ENCODE results near the gene CCDC188.

CCDC188 gene

GRCh38 chr22:20107951-20108756 lies 42.7 kb downstream of the CCDC188 start:
- TF ChIP-seq CTCF (IDR thresholded peaks at IDR 0.05; ENCODE audit: unreplicated experiment in 3 of 3) = no peak
- peaks cover 7% of the 10 kb centered on the region for H3K4me1 Mint-ChIP-seq
- no peak overlapping the region for H3K27ac Mint-ChIP-seq
- no peaks in the 10 kb centered on the region for H3K9me3 Mint-ChIP-seq
- no peak overlapping the region for H3K4me3 Mint-ChIP-seq
- no peaks in the 10 kb centered on the region for H3K27me3 Mint-ChIP-seq (ENCODE audit: low read depth)
- peaks cover 34% of the 10 kb centered on the region for H3K36me3 Mint-ChIP-seq (ENCODE audit: low read depth)

- Mint-ChIP-seq H3K4me3 (no peak overlapping the region), H3K27me3 (ENCODE audit: low read depth) (no peaks in the 10 kb centered on the region), H3K36me3 (ENCODE audit: low read depth) (peaks cover 39% of the 10 kb centered on the region), H3K9me3 (no peaks in the 10 kb centered on the region), H3K27ac (no peak overlapping the region), H3K4me1 (peaks cover 7% of the 10 kb centered on the region)
- TF ChIP-seq CTCF (IDR thresholded peaks at IDR 0.05; ENCODE audit: unreplicated experiment in 3 of 3) = no peak
These were observed 43.4 kb downstream of the CCDC188 start for GRCh38 chr22:20107471-20107901.

- no peak overlapping the region for H3K27ac Mint-ChIP-seq
- no peak overlapping the region for H3K4me3 Mint-ChIP-seq
- no peaks in the 10 kb centered on the region for H3K27me3 Mint-ChIP-seq (ENCODE audit: low read depth)
- peaks cover 7% of the 10 kb centered on the region for H3K4me1 Mint-ChIP-seq
- H3K36me3 Mint-ChIP-seq (ENCODE audit: low read depth) = peaks cover 45% of the 10 kb centered on the region
- TF ChIP-seq CTCF (IDR thresholded peaks at IDR 0.05; ENCODE audit: unreplicated experiment in 3 of 3) = no peak
- H3K9me3 Mint-ChIP-seq = no peaks in the 10 kb centered on the region
These were observed 44.0 kb downstream of the CCDC188 start for GRCh38 chr22:20106849-20107237.

- Mint-ChIP-seq H3K4me3 (no peak overlapping the region), H3K9me3 (no peaks in the 10 kb centered on the region), H3K4me1 (peaks cover 7% of the 10 kb centered on the region), H3K27me3 (ENCODE audit: low read depth) (no peaks in the 10 kb centered on the region), H3K36me3 (ENCODE audit: low read depth) (peaks cover 47% of the 10 kb centered on the region), H3K27ac (no peak overlapping the region)
- no peak for TF ChIP-seq CTCF (IDR thresholded peaks at IDR 0.05; ENCODE audit: unreplicated experiment in 3 of 3)
These were observed 44.5 kb downstream of the CCDC188 start for GRCh38 chr22:20106205-20106848.

GRCh38 chr22:20105456-20106204 lies 45.2 kb downstream of the CCDC188 start:
- no peak for TF ChIP-seq CTCF (IDR thresholded peaks at IDR 0.05; ENCODE audit: unreplicated experiment in 3 of 3)
- no peaks in the 10 kb centered on the region for H3K9me3 Mint-ChIP-seq
- H3K36me3 Mint-ChIP-seq (ENCODE audit: low read depth) = peaks cover 54% of the 10 kb centered on the region
- H3K4me3 Mint-ChIP-seq = no peak overlapping the region
- no peaks in the 10 kb centered on the region for H3K27me3 Mint-ChIP-seq (ENCODE audit: low read depth)
- peaks cover 7% of the 10 kb centered on the region for H3K4me1 Mint-ChIP-seq
- no peak overlapping the region for H3K27ac Mint-ChIP-seq

Measured in nephron (organoid).